ENCODE results near the gene ACRV1. TPM values are rescaled to one million over a fixed set of nuclear protein-coding genes. Genes with fewer than 3 reads are reported as not detected.
A peak's percentile ranks its signal among the peaks of the same experiment; 100 is the strongest.

The ACRV1 gene
- total RNA-seq, 1 donor from 2014 or later = 0.47 TPM

- H3K4me2 ChIP-seq = no peak overlapping the region
- no peaks in the 10 kb centered on the region for H4K20me1 ChIP-seq (ENCODE audit: low read depth)
- no peaks in the 10 kb centered on the region for H3K9me3 ChIP-seq (ENCODE audit: low read depth)
- no peak overlapping the region for H3K27ac Mint-ChIP-seq
- DNase-seq (ENCODE audit: low spot score) = no peak
- no peaks in the 10 kb centered on the region for H3K9me3 Mint-ChIP-seq
- H2AFZ ChIP-seq (replicated peaks) = no peak overlapping the region
- peaks cover 7% of the 10 kb centered on the region for H3F3A ChIP-seq (ENCODE audit: low read depth)
- no peak for TF ChIP-seq EZH2 (IDR thresholded peaks at IDR 0.05)
- TF ChIP-seq, protein P1, sequence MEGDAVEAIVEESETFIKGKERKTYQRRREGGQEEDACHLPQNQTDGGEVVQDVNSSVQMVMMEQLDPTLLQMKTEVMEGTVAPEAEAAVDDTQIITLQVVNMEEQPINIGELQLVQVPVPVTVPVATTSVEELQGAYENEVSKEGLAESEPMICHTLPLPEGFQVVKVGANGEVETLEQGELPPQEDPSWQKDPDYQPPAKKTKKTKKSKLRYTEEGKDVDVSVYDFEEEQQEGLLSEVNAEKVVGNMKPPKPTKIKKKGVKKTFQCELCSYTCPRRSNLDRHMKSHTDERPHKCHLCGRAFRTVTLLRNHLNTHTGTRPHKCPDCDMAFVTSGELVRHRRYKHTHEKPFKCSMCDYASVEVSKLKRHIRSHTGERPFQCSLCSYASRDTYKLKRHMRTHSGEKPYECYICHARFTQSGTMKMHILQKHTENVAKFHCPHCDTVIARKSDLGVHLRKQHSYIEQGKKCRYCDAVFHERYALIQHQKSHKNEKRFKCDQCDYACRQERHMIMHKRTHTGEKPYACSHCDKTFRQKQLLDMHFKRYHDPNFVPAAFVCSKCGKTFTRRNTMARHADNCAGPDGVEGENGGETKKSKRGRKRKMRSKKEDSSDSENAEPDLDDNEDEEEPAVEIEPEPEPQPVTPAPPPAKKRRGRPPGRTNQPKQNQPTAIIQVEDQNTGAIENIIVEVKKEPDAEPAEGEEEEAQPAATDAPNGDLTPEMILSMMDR (IDR thresholded peaks at IDR 0.05) = no peak
- TF ChIP-seq EZH2phosphoT487 (IDR thresholded peaks at IDR 0.05) = no peak
- H3K27me3 Mint-ChIP-seq (ENCODE audit: insufficient read depth, low read depth) = no peaks in the 10 kb centered on the region
- H3K79me2 ChIP-seq (ENCODE audit: low read depth) = peaks cover 20% of the 10 kb centered on the region
- H3K27ac ChIP-seq = no peak overlapping the region
- H3K27me3 ChIP-seq = no peaks in the 10 kb centered on the region
- H3K36me3 Mint-ChIP-seq = peaks cover 37% of the 10 kb centered on the region
- H3K4me1 ChIP-seq = no peaks in the 10 kb centered on the region
- no peaks in the 10 kb centered on the region for H3K4me1 Mint-ChIP-seq
- no peak overlapping the region for H3K4me3 ChIP-seq
- H3K36me3 ChIP-seq = peaks cover 55% of the 10 kb centered on the region
- no peak overlapping the region for H3K4me3 Mint-ChIP-seq
- no peak overlapping the region for H3K9ac ChIP-seq
Observed at GRCh38 chr11:125638315-125638714, 42.3 kb downstream of the ACRV1 start.

- no peaks in the 10 kb centered on the region for H3K4me1 ChIP-seq
- no peak for DNase-seq (ENCODE audit: low spot score)
- Mint-ChIP-seq H3K9me3 (no peaks in the 10 kb centered on the region), H3K36me3 (peaks cover 37% of the 10 kb centered on the region), H3K27me3 (ENCODE audit: insufficient read depth, low read depth) (no peaks in the 10 kb centered on the region), H3K4me1 (no peaks in the 10 kb centered on the region), H3K4me3 (no peak overlapping the region), H3K27ac (no peak overlapping the region)
- no peak overlapping the region for H3K4me2 ChIP-seq
- no peak overlapping the region for H3K27ac ChIP-seq
- TF ChIP-seq EZH2 (IDR thresholded peaks at IDR 0.05) (no peak), EZH2phosphoT487 (IDR thresholded peaks at IDR 0.05) (no peak)
- TF ChIP-seq, protein P1 (IDR thresholded peaks at IDR 0.05) = no peak
- H3K9me3 ChIP-seq (ENCODE audit: low read depth) = no peaks in the 10 kb centered on the region
- no peak overlapping the region for H2AFZ ChIP-seq (replicated peaks)
- peaks cover 60% of the 10 kb centered on the region for H3K36me3 ChIP-seq
- H3K27me3 ChIP-seq = no peaks in the 10 kb centered on the region
- no peak overlapping the region for H3K4me3 ChIP-seq
- H3K9ac ChIP-seq = no peak overlapping the region
- peaks cover 20% of the 10 kb centered on the region for H3K79me2 ChIP-seq (ENCODE audit: low read depth)
- H3F3A ChIP-seq (ENCODE audit: low read depth) = peaks cover 7% of the 10 kb centered on the region
- H4K20me1 ChIP-seq (ENCODE audit: low read depth) = no peaks in the 10 kb centered on the region
Observed at GRCh38 chr11:125637840-125638239, 42.8 kb downstream of the ACRV1 start.

DNA sequence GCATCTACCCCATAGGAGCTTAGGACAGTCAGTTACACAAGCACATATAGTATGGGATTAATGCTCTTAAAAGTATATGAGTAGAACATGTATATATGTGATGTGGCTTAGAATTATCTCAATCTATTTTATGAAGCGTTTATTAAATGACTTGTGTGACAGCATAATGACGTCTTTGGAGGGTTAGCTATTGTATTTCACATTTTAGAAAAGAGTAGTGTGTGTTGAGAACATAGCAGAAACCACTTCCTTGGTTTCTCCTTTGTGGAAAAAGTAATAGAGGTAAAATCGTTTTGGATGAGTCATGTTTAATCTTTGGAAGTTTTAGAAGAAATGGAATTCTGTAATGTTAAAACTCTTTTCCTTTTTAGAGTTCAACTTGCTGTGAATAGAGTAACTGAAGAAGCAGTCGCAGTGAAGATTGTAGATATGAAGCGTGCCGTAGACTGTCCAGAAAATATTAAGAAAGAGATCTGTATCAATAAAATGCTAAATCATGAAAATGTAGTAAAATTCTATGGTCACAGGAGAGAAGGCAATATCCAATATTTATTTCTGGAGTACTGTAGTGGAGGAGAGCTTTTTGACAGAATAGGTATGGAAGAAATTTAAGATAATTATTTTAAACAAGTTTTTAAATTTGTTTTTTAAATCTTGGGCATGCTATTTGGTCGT lies 53.3 kb downstream of the ACRV1 start:
- peak overlapping the region; percentile 95 for H3K4me3 Mint-ChIP-seq
- Histone ChIP-seq H3K27me3 (no peaks in the 10 kb centered on the region), H3K4me1 (peaks cover 23% of the 10 kb centered on the region), H3K4me2 (peak overlapping the region; percentile 95), H3K36me3 (peaks cover 26% of the 10 kb centered on the region), H4K20me1 (ENCODE audit: low read depth) (no peaks in the 10 kb centered on the region), H2AFZ (replicated peaks) (no peak overlapping the region), H3K9me3 (ENCODE audit: low read depth) (no peaks in the 10 kb centered on the region), H3F3A (ENCODE audit: low read depth) (peaks cover 32% of the 10 kb centered on the region), H3K4me3 (peak overlapping the region; percentile 89), H3K79me2 (ENCODE audit: low read depth) (peaks cover 57% of the 10 kb centered on the region), H3K9ac (peak overlapping the region; percentile 85), H3K27ac (no peak overlapping the region)
- H3K36me3 Mint-ChIP-seq = peaks cover 5% of the 10 kb centered on the region
- no peaks in the 10 kb centered on the region for H3K9me3 Mint-ChIP-seq
- peaks cover 16% of the 10 kb centered on the region for H3K4me1 Mint-ChIP-seq
- DNase-seq (ENCODE audit: low spot score) = no peak
- H3K27me3 Mint-ChIP-seq (ENCODE audit: insufficient read depth, low read depth) = peaks cover 1% of the 10 kb centered on the region
- no peak for TF ChIP-seq EZH2 (IDR thresholded peaks at IDR 0.05)
- no peak for TF ChIP-seq EZH2phosphoT487 (IDR thresholded peaks at IDR 0.05)
- TF ChIP-seq, protein P1 (IDR thresholded peaks at IDR 0.05) = no peak
- no peak overlapping the region for H3K27ac Mint-ChIP-seq

Measured in neural progenitor cell (in vitro differentiated cells).